GM13976 (cell line): ENCODE data around the gene SAMD4A.

ENCODE experiments used
- DNase-seq: peaks from one replicate; pipeline ENCODE4 v3.0.0; 2012; ENCODE audit warnings: low spot score
- in situ Hi-C: fragments of 300-500 bp; cut with MboI; formaldehyde crosslinking; loops from one replicate; pipeline ENCODE4 v1.12.0; 2022; ENCODE audit warnings: low sequenced_read_pairs, mixed read lengths, inconsistent platforms; ENCODE audit not compliant: unreplicated experiment
- TF ChIP-seq, protein P1 (sequence below): IDR thresholded peaks from 2 replicates; pipeline ENCODE4 v1.5.1; 2012; ENCODE audit warnings: borderline replicate concordance, mild to moderate bottlenecking; ENCODE audit not compliant: insufficient read depth; ENCODE audit errors: extremely low read depth, missing control alignments, control extremely low read depth

SAMD4A gene

DNA sequence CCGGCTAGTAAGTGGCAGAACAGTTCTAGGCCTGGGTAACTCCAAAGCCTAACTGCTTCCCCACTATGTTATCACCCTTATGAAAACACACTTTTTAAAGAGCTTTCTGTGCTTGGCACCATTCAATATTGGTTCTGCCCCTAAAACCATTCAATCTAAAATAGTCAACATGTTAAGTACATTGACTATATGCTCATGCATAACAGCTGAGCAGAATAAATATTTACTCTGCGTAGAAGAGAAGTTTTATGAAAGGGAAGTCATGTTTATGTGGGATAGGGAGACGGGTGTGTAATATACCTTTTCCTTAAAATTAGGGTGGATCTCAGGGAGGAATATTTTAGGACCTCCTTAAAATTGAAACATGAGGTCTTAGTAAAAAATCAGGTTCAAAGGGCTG lies 80.5 kb downstream of the SAMD4A start:
- DNase-seq = no peak
- TF ChIP-seq, protein P1, sequence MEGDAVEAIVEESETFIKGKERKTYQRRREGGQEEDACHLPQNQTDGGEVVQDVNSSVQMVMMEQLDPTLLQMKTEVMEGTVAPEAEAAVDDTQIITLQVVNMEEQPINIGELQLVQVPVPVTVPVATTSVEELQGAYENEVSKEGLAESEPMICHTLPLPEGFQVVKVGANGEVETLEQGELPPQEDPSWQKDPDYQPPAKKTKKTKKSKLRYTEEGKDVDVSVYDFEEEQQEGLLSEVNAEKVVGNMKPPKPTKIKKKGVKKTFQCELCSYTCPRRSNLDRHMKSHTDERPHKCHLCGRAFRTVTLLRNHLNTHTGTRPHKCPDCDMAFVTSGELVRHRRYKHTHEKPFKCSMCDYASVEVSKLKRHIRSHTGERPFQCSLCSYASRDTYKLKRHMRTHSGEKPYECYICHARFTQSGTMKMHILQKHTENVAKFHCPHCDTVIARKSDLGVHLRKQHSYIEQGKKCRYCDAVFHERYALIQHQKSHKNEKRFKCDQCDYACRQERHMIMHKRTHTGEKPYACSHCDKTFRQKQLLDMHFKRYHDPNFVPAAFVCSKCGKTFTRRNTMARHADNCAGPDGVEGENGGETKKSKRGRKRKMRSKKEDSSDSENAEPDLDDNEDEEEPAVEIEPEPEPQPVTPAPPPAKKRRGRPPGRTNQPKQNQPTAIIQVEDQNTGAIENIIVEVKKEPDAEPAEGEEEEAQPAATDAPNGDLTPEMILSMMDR = no peak
- in situ Hi-C loops = no loop called here

DNA sequence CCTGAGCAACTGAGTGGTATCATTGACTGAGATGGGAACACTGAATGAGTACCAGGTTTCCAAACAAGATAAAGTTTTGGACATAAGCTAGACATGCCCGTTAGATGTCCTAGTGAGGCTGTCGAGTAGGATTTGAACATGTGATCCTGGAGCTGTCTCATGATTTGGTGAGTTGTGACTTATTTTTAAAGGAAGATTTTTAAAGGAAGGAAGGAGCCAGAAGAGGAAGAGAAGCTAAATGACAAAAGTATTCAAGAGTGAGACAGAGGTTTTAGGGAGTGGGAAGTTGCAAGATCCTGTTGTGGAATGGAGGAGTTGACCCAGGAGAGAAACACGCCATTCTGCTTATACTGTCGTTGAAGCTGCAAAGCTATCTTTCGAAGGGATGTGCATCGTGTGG lies 82.1 kb downstream of the SAMD4A start:
- in situ Hi-C loops = no loop called here
- TF ChIP-seq, protein P1 = no peak

DNA sequence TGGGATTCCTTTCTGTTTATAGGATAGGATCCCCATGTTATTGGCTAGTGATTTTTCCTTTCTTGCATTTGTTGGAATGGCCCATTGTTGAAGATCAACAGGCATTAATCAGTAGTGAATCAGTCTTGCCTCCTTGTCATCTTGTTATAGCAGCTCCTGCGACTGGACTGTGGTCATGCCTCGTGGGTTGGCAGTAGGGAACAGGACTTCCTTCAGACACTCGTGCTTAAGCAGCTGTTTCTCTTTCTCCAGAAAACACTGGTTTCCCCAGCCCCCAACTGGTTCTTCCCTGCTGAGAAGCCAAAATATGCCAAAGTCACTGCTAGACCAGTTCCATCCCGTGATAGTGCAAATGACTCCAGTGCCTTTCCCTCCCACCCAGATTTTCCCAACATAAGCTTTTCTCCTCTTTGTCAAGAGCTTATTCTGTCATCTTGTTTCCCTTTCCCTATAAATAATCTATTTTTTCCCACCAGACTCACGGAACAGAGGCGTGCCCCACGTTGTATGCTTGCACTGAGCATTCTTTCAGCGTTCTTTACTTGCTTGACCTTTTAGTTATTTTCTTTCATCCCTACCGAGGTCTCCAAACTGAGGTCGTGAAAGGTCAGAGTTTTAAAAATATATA lies 83.5 kb downstream of the SAMD4A start:
- in situ Hi-C loops = no loop called here
- DNase-seq = no peak
- TF ChIP-seq, protein P1 = no peak

More for the DNA sequence above, 82.1 kb downstream of the SAMD4A start:
- no peak for DNase-seq

DNA sequence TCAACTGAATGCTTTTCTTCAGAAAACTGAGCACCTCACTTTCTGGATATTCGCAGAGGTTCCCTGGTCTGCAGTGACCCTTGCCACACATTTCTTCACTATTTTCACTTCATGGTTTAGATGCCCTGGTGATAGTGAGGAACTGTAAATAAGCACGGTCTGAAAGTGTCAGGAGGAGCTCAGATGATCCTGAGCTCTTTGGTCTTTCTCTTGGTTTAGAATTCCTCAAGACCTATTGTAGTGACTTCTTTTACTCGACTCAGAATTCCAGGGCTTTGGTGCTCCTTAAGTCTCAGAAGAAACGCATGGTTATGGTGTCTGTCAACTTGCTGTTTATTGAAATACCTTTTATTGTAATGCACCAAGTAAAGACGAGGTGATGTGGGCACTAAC lies 84.0 kb downstream of the SAMD4A start:
- no peak for DNase-seq
- in situ Hi-C loops = no loop called here
- TF ChIP-seq, protein P1 = no peak

DNA sequence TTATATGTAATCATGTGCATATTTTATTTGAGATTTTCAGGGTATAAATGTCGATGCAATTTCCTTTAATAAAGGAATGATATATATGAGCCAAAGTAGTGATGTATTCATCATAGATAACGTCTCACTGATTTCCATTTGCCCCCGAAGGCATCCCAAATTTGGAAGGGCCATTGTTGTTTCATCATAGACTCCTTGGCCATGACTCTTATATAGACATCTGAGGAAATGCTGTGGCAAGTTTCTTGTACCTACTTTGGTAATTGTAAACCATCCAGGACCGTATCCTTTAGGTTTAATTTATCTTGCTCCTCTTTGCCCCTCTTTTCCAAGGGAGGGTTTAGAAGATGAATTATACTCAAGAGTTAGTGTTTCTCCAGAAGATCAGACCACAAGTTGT lies 84.7 kb downstream of the SAMD4A start:
- DNase-seq = no peak
- TF ChIP-seq, protein P1 = no peak
- in situ Hi-C loops = no loop called here

DNA sequence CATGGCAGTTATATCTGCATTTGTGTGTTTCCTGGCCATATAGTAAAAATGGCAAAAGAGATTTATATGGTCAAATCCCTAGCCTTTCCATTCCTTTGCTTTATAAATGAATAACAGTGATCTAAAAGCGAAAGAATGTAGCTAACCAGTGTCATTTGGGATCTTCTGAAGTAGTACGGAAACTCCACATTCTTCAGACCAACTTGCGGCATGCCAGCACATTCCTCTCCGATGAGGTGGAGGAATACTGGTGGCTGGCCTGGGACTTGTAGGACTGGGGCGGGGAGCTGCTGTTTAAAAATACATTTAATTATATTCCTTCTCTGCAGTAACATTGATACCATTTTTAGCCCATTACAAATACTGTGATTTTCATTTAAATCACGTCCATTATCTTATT lies 85.3 kb downstream of the SAMD4A start:
- in situ Hi-C loops = no loop called here
- TF ChIP-seq, protein P1 = no peak
- no peak for DNase-seq
